ENCODE data around the gene WDR59. TPM values are rescaled to one million over a fixed set of nuclear protein-coding genes. Genes with fewer than 3 reads are reported as not detected.
A peak's percentile ranks its signal among the peaks of the same experiment; 100 is the strongest.

The WDR59 gene
- total and polyA plus RNA-seq, 2 donors (not counting 3 experiments of a cell fraction or from before 2014, with no cell fraction given), result 51.1 to 60.0 TPM

DNA sequence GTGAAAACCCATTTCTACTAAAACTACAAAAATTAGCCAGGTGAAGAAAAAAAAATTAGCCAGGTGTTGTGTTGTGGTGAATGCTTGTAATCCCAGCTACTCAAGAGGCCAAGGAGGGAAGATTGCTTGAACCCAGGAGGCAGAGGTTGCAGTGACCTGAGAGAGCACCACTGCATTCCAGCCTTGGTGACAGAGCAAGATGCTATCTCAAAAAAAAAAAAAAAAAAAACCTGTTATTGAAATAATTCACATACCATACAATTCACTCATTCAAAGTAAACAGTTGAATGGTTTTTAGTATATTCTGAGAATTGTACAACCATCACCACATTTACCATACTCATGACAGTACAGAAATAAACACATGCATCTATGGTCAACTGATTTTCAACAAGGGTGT lies 44.9 kb upstream of the WDR59 start:
- H3K36me3 ChIP-seq (ENCODE audit: control insufficient read depth in 2 of 2, extremely low read depth in 1 of 2, insufficient read depth in 2 of 2, low read length in 2 of 2), result no peaks in the 10 kb centered on the region
- intact Hi-C loops (cut with micrococcal nuclease), result no loop called here
- no TSS peak for BruUV-seq (replicated peaks)
- peaks cover 33% of the 10 kb centered on the region for H3K4me1 ChIP-seq (ENCODE audit: control insufficient read depth, extremely low read depth, insufficient read depth, low read length)
- H3K4me3 ChIP-seq (replicated peaks in 1 of 3; ENCODE audit: insufficient read depth in 1 of 3, low read depth in 1 of 3, low read length in 3 of 3), result no peak overlapping the region
- no peak overlapping the region for H2AFZ ChIP-seq (ENCODE audit: low read depth, low read length)
- FAIRE-seq (peak; percentile 43), DNase-seq (ENCODE audit: low read depth, low spot score) (no peak)
- TF ChIP-seq MAX (IDR thresholded peaks at IDR 0.05; ENCODE audit: insufficient read depth, insufficient read length) (no peak), FOS (IDR thresholded peaks at IDR 0.05; ENCODE audit: borderline replicate concordance, insufficient read depth, low read length) (peak; percentile 27), GATA2 (IDR thresholded peaks at IDR 0.05; ENCODE audit: insufficient read depth, insufficient read length, low read depth, low read length) (peak; percentile 84)
- peaks cover 31% of the 10 kb centered on the region for H3K79me2 ChIP-seq (ENCODE audit: control insufficient read depth, insufficient read depth, low read length)
- H3K9me1 ChIP-seq (replicated peaks; ENCODE audit: control insufficient read depth, extremely low read depth, insufficient read depth, low read length), result no peaks in the 10 kb centered on the region
- no peak overlapping the region for H3K4me2 ChIP-seq (ENCODE audit: insufficient read depth, low read length)
- H3K27ac ChIP-seq (ENCODE audit: insufficient read depth, low read depth, low read length), result no peak overlapping the region
- H3K27me3 ChIP-seq (ENCODE audit: control insufficient read depth in 2 of 2, insufficient read depth in 2 of 2, low read length in 2 of 2), result no peaks in the 10 kb centered on the region
- POLR2A ChIA-PET, result no interaction called here
- H4K20me1 ChIP-seq (replicated peaks; ENCODE audit: control insufficient read depth, extremely low read depth, insufficient read depth, low read length), result no peaks in the 10 kb centered on the region
- no peak overlapping the region for H3K9ac ChIP-seq (replicated peaks; ENCODE audit: extremely low read depth, insufficient read depth, low read length)
- CTCF ChIA-PET, result interaction anchor here (1.7 kb wide), 1 partner anchor 31 kb away, joined by 4 read pairs; the partner anchor contains the start of gene ZNRF1
- no peaks in the 10 kb centered on the region for H3K9me3 ChIP-seq (replicated peaks; ENCODE audit: control insufficient read depth, insufficient read depth, low read length)
- dilution Hi-C loops (cut with MboI; ENCODE audit: extremely low pct_ligation_motif_present, low sequenced_read_pairs), result no loop called here

DNA sequence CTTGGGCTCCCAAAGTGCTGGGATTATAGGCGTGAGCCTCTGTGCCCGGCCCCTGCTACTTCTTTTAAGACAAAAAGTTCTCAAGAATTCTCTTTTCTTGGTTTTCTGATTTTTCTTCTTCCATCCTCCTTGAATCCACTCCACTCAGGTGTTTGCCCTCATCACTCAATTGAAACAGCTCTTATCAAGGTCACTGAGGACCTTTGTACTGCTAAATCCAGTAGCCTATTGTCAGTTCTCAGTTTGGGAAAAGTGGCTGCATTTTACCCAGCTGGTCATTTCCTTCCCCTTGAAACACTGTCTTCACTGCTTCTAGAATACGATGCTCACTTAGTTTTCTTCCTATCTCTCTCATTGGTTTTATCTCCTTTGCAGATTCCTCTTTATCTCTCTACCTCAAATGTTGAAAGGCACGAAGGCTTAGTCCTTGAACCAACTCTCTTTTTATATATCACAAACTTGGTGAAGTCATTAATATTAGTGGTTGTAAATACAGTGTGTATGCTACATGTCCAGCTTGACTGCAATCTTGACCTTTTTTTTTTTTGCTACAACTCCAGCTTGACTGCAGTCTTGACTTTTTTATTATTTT lies 43.7 kb upstream of the WDR59 start:
- Histone ChIP-seq H3K27me3 (ENCODE audit: control insufficient read depth in 2 of 2, insufficient read depth in 2 of 2, low read length in 2 of 2) (no peaks in the 10 kb centered on the region), H3K4me2 (ENCODE audit: insufficient read depth, low read length) (no peak overlapping the region), H3K27ac (ENCODE audit: insufficient read depth, low read depth, low read length) (no peak overlapping the region), H3K79me2 (ENCODE audit: control insufficient read depth, insufficient read depth, low read length) (peaks cover 35% of the 10 kb centered on the region), H4K20me1 (replicated peaks; ENCODE audit: control insufficient read depth, extremely low read depth, insufficient read depth, low read length) (no peaks in the 10 kb centered on the region), H3K4me3 (replicated peaks in 1 of 3; ENCODE audit: insufficient read depth in 1 of 3, low read depth in 1 of 3, low read length in 3 of 3) (no peak overlapping the region), H3K4me1 (ENCODE audit: control insufficient read depth, extremely low read depth, insufficient read depth, low read length) (peaks cover 33% of the 10 kb centered on the region), H3K9ac (replicated peaks; ENCODE audit: extremely low read depth, insufficient read depth, low read length) (no peak overlapping the region), H3K36me3 (ENCODE audit: control insufficient read depth in 2 of 2, extremely low read depth in 1 of 2, insufficient read depth in 2 of 2, low read length in 2 of 2) (no peaks in the 10 kb centered on the region), H3K9me3 (replicated peaks; ENCODE audit: control insufficient read depth, insufficient read depth, low read length) (no peaks in the 10 kb centered on the region), H2AFZ (ENCODE audit: low read depth, low read length) (no peak overlapping the region), H3K9me1 (replicated peaks; ENCODE audit: control insufficient read depth, extremely low read depth, insufficient read depth, low read length) (no peaks in the 10 kb centered on the region)
- TF ChIP-seq POLR2AphosphoS5 (IDR thresholded peaks at IDR 0.05; ENCODE audit: insufficient read depth, low read depth, low read length) (no peak), MYC (IDR thresholded peaks at IDR 0.05; ENCODE audit: low read depth, low read length) (no peak)
- FAIRE-seq (no peak), DNase-seq (ENCODE audit: low read depth, low spot score) (no peak)
- no TSS peak for BruUV-seq (replicated peaks)
- ChIA-PET POLR2A (no interaction called here), CTCF (interaction anchor here (1.0 to 1.4 kb wide), 2 partner anchors 30 to 83 kb away, joined by 3 to 4 read pairs; partner anchors contain the start of gene ZNRF1)
- intact Hi-C loops (cut with micrococcal nuclease) (no loop called here), dilution Hi-C loops (cut with MboI; ENCODE audit: extremely low pct_ligation_motif_present, low sequenced_read_pairs) (no loop called here)
